Stimulated activated CD4-positive, alpha-beta T cell treated with anti-CD3 and anti-CD28 coated beads, Interleukin-4, amount 100 ng/mL, for 4 hours (primary cell): ENCODE results near the gene OSCP1.

Source experiments
- DNase-seq, 2 experiments: peaks; one replicate each; pipeline ENCODE4 v3.0.0-alpha.2; 2020

The OSCP1 gene

GRCh38 chr1:36472656-36473055 is 22.4 kb upstream of the OSCP1 start:
- DNase-seq = no peak

DNA sequence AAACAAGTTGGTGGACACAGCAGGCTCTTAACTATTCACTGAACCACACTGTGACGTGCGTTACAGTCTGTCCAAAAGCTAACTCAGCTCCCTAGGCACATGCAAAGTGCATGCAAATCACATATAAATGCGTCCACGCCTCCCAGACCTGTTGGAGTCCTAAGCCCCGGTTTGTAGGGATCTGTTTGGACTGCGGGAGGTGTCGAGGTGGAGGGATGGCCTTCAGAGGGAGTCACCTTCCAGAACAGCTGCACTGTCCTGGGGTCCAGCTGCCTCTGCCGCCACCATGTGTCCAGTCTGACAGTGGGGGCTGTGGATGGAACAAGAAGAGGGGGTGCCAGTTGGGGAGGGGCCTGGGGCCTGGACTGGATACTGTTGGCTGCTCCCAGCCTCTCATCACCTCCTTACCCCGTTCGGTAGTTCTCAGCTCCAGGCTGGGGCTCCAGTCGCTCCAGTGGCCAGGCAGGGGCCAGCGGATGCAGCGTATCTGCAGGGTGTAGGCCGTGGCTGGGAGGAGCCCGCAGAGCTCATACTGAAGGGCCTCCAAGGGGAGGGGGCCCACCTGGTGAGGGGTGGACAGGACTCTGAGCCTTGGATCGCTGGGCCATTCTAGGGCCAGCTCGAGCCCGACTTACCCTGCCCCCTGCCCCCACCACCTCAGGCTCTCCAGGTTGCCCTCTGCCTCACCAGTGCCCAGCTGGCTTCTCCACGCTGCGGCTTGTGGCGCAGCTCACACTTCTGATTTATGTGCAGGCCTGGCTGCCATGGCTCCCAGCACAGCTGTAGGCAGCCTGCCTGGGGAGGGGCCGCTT is 21.8 kb upstream of the OSCP1 start:
- DNase-seq = no peak

DNA sequence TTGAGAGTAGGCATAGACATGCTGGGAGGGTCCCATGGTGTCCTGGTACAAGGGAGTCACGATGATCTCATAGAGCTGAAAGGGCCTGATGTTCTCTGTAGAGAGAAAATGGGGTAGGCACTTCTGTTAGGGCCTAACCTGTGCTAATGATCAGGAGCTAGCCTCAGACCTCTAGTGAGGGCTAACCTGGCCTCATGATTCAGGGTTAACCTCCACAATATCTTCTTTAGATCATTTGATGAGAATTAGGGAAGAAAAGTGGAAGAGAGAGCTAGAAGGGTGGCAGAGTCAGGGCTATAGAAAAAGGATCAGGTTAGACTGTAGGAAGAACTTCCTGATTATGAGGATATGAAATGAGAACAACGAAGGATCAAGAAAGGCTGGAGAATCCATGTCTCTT is 18.9 kb upstream of the OSCP1 start:
- no peak for DNase-seq

- no peak for DNase-seq
These were observed 17.6 kb upstream of the OSCP1 start for GRCh38 chr1:36467700-36468455.

- DNase-seq = no peak
These were observed 16.8 kb upstream of the OSCP1 start for GRCh38 chr1:36467027-36467410.

DNA sequence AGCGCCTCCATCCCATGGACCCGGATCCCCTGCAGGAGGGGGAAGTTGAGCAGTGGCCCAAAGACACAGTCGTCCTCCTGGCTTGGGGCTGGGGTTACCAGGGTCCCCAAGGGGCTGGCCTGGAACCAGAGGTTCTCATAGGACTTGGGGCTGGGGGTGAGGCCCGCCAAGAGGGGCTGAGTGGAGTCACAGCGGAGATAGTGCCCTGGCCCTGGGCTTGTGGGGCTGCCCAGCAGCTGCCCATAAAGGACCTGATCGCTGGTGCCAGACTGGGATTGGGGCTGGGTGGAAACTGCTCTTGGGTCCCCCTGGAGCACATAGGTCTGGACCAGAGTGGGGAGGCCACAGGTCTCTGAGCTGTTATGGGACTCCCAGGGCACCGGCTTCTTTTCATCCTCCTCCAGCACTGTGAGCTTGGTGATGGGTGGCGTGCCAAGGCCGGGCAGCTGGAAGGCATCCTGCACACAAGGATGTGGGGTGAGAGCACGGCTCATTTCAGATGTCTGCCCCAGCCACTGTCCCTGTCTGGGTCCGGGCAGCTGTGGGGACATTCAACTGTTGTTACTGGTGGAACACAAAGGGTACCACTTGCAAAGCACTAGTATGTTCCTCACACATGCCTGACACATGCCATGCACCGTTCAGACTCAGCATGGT is 16.2 kb upstream of the OSCP1 start:
- DNase-seq = no peak

DNA sequence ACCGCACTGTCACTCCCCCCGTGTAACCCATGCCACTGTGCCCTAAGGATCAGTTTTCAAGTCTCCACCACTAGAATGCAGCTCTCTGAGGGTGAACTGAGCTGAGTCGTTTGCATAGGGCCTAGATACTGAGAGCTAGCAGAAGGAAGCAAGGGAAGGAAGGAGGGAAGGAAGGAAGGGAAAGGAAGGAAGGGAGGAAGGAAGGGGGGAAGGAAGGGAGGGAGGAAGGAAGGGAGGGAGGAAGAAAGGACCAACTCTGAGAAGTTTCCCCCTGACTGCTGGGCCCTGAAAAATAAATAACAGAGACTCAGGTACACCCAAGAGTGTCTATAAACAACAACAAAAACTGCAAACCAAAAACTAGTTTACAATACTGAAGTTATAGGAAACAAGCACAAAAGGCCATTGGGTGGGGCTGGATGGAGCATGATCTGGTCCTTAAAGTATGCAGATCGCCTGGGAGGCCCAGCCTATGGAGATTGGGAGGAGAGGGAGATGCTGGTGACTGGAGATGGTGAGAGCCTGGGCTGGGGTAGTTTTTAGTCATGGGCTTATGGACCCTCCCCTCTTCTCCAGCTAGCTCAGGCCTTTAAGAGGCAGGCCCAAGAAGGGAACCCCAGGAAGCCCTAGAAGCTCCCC is 15.6 kb upstream of the OSCP1 start:
- DNase-seq = no peak

GRCh38 chr1:36464605-36465393 is 14.5 kb upstream of the OSCP1 start:
- DNase-seq = no peak

GRCh38 chr1:36463803-36464604 is 13.8 kb upstream of the OSCP1 start, which contains the start of gene MRPS15:
Gene MRPS15, minus strand, starts transcription at chr1:36464384. Its CDS starts 109 bp downstream, at chr1:36464275.
- peak; percentile 93 to 96 for DNase-seq

DNA sequence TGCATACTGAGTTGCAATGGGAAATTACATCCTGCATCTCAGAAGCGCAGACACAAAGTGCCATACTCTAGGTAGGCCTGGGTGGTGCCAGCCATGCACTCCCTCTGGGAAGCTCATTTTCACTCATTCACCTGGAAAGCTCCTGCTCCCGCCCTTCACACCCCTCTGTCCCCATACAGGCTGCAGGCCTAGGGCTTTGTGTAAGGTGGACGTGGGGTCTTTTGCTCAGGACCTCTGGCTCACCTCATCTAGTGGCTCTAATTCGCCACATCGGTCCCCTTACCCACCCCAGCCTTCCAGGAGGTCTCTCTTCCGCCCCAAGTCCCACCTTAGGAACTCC is 13.2 kb upstream of the OSCP1 start:
- no peak for DNase-seq

DNA sequence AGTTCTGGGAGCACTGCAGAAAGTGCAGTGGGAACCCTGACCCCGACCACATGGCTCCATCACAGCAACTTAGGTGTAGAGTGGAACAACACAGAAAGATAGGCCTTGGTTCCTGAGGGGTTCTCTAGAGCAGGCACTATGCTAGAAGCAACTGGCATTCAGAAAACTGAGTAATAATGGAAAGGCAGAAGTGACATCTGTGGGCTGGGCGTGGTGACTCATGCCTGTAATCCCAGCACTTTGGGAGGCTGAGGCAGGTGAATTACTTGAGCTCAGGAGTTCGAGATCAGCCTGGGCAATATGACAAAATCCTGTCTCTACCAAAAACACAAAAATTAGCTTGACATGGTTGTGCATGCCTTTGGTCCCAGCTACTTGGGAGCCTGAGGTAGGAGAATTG is 8.7 kb upstream of the OSCP1 start:
- DNase-seq = peak; percentile 43 to 53

GRCh38 chr1:36457691-36458090 is 7.4 kb upstream of the OSCP1 start:
- no peak for DNase-seq

GRCh38 chr1:36456391-36456928 is 6.2 kb upstream of the OSCP1 start:
- DNase-seq = no peak

DNA sequence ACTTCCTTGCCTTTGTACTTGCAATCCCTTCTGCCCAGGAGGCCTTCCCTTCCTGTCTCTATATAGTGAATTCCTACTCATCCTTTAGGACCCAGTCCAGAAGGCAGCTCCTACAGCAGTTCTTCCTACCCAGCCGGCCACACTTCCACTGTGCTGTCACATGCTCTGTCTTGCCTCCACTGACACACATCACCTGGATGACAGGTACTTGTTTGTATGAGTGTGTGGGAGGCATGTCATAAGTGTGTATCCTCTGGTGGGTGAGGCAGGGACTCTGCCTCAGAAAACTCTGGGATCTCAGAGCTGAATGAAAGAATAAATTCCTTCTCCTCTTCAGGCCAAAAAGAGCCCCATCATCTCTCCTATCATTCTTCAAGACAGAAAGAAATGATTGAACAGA is 5.1 kb upstream of the OSCP1 start:
- no peak for DNase-seq

DNA sequence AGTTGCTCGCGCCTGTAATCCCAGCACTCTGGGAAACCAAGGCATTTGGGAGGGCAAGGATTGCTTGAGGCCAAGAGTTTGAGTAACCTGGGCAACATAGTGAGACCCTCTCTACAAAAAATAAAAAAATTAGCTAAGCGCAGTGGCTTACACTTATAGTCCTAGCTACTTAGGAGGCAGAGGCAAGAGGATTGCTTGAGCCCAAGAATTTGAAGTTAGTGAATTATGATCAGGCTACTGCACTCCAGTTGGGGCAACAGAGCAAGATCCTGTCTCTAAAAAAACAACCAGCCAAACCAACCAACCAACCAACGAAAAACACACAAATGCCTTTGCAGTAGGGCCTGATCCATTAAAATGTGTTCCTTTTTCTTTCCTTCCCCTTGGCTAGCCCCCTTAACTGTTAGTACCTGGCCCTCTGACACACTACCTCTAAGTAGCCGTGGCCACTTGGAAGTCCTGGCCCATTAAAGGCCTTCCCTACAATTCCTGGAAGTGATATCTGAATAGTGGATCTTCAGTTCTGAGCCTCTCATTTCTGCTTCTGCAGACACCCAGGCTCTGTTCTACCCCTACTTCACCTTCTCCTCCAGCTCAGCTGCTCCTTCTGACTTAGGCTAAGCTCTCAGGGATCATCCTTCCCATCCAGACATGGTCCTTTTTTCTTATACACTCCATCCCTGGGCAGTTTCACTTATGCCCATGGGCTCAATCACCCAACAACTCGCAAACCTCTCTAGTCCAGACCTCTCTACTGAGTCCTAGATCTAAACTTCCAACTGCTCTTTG is 3.5 kb upstream of the OSCP1 start:
- DNase-seq = no peak

GRCh38 chr1:36453051-36453450 is 2.8 kb upstream of the OSCP1 start:
- DNase-seq = no peak

DNA sequence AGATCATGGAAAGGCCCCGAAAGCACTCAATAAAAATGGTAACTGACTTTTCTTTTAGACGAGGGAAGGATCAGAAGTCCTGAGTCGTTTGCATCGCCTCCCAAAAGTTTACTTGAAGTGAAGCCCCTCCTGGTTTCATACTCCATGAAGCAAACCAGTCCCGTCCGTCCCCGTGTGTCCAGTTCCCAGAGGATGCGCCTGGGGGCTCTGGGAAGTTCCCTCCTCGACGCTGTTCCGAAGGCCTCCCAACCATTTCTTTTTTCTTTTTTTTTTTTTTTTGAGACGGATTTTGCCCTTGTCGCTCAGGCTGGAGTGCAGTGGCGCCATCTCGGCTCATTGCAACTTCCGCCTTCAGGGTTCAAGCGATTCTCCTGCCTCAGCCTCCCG is 661 bp upstream of the OSCP1 start:
- DNase-seq = no peak

DNA sequence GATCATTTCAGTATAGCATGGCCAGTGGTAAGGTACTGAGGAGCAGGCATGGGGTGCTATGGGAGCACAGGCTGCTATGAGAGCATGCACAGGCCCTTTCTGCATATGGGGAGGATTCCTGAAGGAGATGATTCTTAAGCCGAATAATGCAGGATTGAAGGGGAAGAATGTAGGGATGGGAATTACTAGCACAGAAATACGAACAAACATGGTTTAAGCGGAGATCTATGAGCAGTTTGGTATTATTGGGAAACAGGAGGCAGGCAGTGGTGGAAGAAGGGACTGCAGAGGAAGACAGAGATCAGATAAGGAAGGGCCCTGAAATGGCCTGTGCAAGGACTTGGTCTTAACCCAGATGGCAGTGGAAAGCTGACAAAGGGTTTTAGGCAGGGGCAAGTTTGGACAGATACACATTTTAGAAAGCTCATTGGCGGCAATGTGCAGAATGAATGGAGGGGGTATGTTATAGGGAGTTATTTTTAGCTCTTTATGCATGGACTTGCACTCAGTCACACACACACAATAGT is 1.7 kb downstream of the OSCP1 start:
- no peak for DNase-seq

GRCh38 chr1:36447450-36447849 is 2.8 kb downstream of the OSCP1 start:
- DNase-seq = no peak

DNA sequence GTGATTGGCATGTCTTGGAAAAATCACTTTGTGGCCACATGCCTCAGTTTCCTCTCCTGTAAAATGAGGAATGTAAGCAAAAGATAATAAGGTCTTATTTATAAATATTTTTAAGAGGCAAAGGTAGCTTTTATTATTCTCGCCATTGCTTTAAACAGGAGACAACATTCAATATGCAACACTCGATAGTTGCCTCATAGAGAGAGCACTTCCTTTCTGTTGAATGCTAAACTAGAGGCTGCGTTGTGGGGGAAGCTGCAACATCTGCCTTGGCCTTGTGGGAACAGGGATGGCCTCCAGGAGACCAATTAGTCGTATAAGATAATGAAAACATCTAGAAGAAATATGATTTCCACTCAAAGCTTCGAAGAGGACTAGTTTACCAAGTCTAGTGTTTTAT is 3.5 kb downstream of the OSCP1 start:
- DNase-seq = no peak
